Keratinocyte (primary cell): ENCODE results near the gene EXOC3. TPM values are rescaled to one million over a fixed set of nuclear protein-coding genes. Genes with fewer than 3 reads are reported as not detected.

Experiments
- DNase-seq: peaks from one replicate; pipeline ENCODE4 v3.0.0-alpha.2; 2011; ENCODE audit warnings: low read depth, missing footprints, low spot score
- FAIRE-seq: peaks from 2 replicates; lab custom pipeline; 2011; peaks lifted over from hg19 to GRCh38; lab: Jason Lieb, UNC
- H2AFZ ChIP-seq: 2 replicates; pipeline ENCODE4 v1.6.0; 2012; ENCODE audit warnings: low read length, control low read depth, inconsistent platforms; ENCODE audit not compliant: control insufficient read depth
- H3K27ac ChIP-seq: 2 replicates; pipeline ENCODE4 v1.5.1; 2011; ENCODE audit warnings: low read length; ENCODE audit not compliant: control insufficient read depth, insufficient read depth
- H3K27me3 ChIP-seq: 3 replicates; pipeline ENCODE4 v1.6.0; 2011; ENCODE audit warnings: low read length; ENCODE audit not compliant: control insufficient read depth, insufficient read depth; ENCODE audit errors: extremely low read depth
- H3K36me3 ChIP-seq, 2 experiments: 2 replicates in 1 of 2; 3 replicates in 1 of 2; pipeline ENCODE4 v1.5.1; 2011; ENCODE audit warnings: low read length in 2 of 2, mild to moderate bottlenecking in 1 of 2; ENCODE audit not compliant: control insufficient read depth in 2 of 2, insufficient read depth in 2 of 2; ENCODE audit errors: extremely low read depth in 1 of 2
- H3K4me1 ChIP-seq: 3 replicates; pipeline ENCODE4 v1.5.1; 2011; ENCODE audit warnings: low read length; ENCODE audit not compliant: control insufficient read depth, insufficient read depth; ENCODE audit errors: extremely low read depth
- H3K4me2 ChIP-seq: 3 replicates; pipeline ENCODE4 v1.6.0; 2011; ENCODE audit warnings: low read depth, low read length; ENCODE audit not compliant: control insufficient read depth, insufficient read depth; ENCODE audit errors: extremely low read depth
- H3K4me3 ChIP-seq, 3 experiments: fragments of 200-600 bp in 1 of 3; sonication (generic) in 1 of 3; 2 replicates in 2 of 3; 3 replicates in 1 of 3; pipeline ENCODE4 v1.5.1; 2011 to 2016; ENCODE audit warnings: low read length in 3 of 3, mild to moderate bottlenecking in 3 of 3, control low read depth in 2 of 3, inconsistent platforms in 1 of 3, low read depth in 1 of 3, mixed read lengths in 1 of 3, mixed run types in 1 of 3, moderate library complexity in 1 of 3; ENCODE audit not compliant: control insufficient read depth in 2 of 3, insufficient read depth in 2 of 3; ENCODE audit errors: extremely low read depth in 1 of 3
- H3K79me2 ChIP-seq: 2 replicates; pipeline ENCODE4 v1.6.0; 2012; ENCODE audit warnings: low read length; ENCODE audit not compliant: control insufficient read depth, insufficient read depth
- H3K9ac ChIP-seq: 3 replicates; pipeline ENCODE4 v1.6.0; 2011; ENCODE audit warnings: low read length; ENCODE audit not compliant: control insufficient read depth, insufficient read depth; ENCODE audit errors: extremely low read depth
- H3K9me1 ChIP-seq: 3 replicates; pipeline ENCODE4 v1.6.0; 2011; ENCODE audit warnings: low read length; ENCODE audit not compliant: control insufficient read depth, insufficient read depth; ENCODE audit errors: extremely low read depth
- H3K9me3 ChIP-seq: 2 replicates; pipeline ENCODE4 v1.5.1; 2012; ENCODE audit warnings: low read depth, low read length; ENCODE audit not compliant: control insufficient read depth
- H4K20me1 ChIP-seq: 3 replicates; pipeline ENCODE4 v1.6.0; 2011; ENCODE audit warnings: low read length; ENCODE audit not compliant: control insufficient read depth, insufficient read depth; ENCODE audit errors: extremely low read depth
- EZH2 ChIP-seq: IDR thresholded peaks from one replicate; pipeline ENCODE4 v1.6.1; 2012; ENCODE audit warnings: inconsistent platforms, mild to moderate bottlenecking, low read length, moderate library complexity
- dilution Hi-C: fragments of 300-500 bp; cut with MboI; formaldehyde crosslinking; loops from one replicate; pipeline ENCODE4 v1.7.0; 2020; ENCODE audit warnings: low sequenced_read_pairs; ENCODE audit not compliant: extremely low pct_ligation_motif_present
- polyA plus RNA-seq, 5 experiments: library from polyadenylated mRNA; depleted of rRNA in 3 of 5; stranded (reverse) in 3 of 5; stranded (forward) in 1 of 5; unstranded in 1 of 5; fragments of >200 nt; gene quantifications; 1 replicate in 1 of 5; 2 replicates in 3 of 5; 3 replicates in 1 of 5; pipeline versions ENCODE4 v1.2.1 to v1.2.3, GENCODE V29; 2011 to 2012; ENCODE audit warnings: missing spikeins in 2 of 5, low read depth in 1 of 5, low replicate concordance in 1 of 5
- TF ChIP-seq, protein P1 (sequence below), 3 experiments: IDR thresholded peaks in 1 of 3; conservative IDR thresholded peaks in 1 of 3; optimal IDR thresholded peaks in 1 of 3; 2 replicates in 2 of 3; 3 replicates in 1 of 3; pipeline versions ENCODE3 to v1.5.1; 2011; ENCODE audit warnings: low read length in 3 of 3, mild to moderate bottlenecking in 3 of 3, moderate library complexity in 2 of 3, control low read depth in 1 of 3, inconsistent platforms in 1 of 3; ENCODE audit not compliant: insufficient read depth in 2 of 3; ENCODE audit errors: extremely low read depth in 1 of 3

EXOC3 gene
- polyA plus RNA-seq, 1 donor (not counting 4 experiments of a cell fraction or from before 2014, with no cell fraction given) = 14.2 TPM

DNA sequence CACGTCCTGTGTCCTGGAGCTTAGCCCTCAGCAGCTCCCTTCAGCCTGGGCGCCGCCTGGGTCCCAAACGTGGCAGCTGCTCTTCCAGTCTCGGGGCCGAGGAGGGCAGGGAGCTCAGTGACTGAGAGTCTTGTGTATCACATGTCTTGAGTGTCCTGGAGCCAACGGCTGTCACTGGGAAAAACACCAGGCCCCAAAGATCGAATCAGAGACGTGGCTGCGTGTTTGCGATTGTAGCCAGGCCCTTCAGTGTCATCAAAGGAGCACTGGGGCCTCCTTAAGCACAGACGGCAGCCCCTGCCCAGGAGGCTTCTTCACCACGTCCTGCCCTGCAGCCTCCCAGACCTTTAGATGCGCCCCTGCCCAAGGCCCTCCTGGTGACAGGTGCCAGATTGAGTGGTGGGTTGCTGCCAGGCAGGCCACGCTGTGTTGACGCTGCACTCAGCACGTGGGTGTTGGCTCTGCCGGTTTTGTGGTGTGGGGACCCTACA, 5.7 kb upstream of the EXOC3 start:
- FAIRE-seq = no peak
- no peak for DNase-seq
- Histone ChIP-seq H4K20me1 (no peaks in the 10 kb centered on the region), H3K36me3 (no peaks in the 10 kb centered on the region), H3K9me1 (no peaks in the 10 kb centered on the region), H2AFZ (no peak overlapping the region), H3K4me2 (no peak overlapping the region), H3K27me3 (no peaks in the 10 kb centered on the region), H3K4me1 (peaks cover 3% of the 10 kb centered on the region), H3K9ac (no peak overlapping the region), H3K4me3 (no peak overlapping the region), H3K9me3 (no peaks in the 10 kb centered on the region), H3K27ac (no peak overlapping the region), H3K79me2 (peaks cover 2% of the 10 kb centered on the region)
- no peak for TF ChIP-seq EZH2
- TF ChIP-seq, protein P1, sequence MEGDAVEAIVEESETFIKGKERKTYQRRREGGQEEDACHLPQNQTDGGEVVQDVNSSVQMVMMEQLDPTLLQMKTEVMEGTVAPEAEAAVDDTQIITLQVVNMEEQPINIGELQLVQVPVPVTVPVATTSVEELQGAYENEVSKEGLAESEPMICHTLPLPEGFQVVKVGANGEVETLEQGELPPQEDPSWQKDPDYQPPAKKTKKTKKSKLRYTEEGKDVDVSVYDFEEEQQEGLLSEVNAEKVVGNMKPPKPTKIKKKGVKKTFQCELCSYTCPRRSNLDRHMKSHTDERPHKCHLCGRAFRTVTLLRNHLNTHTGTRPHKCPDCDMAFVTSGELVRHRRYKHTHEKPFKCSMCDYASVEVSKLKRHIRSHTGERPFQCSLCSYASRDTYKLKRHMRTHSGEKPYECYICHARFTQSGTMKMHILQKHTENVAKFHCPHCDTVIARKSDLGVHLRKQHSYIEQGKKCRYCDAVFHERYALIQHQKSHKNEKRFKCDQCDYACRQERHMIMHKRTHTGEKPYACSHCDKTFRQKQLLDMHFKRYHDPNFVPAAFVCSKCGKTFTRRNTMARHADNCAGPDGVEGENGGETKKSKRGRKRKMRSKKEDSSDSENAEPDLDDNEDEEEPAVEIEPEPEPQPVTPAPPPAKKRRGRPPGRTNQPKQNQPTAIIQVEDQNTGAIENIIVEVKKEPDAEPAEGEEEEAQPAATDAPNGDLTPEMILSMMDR (optimal IDR thresholded peaks at IDR 0.05 in 1 of 3, IDR thresholded peaks at IDR 0.05 in 1 of 3, conservative IDR thresholded peaks at IDR 0.05 in 1 of 3; ENCODE audit: extremely low read depth in 1 of 3, insufficient read depth in 2 of 3, low read length in 3 of 3) = no peak
- dilution Hi-C loops = no loop called here

GRCh38 chr5:438481-438981, 4.4 kb upstream of the EXOC3 start:
- Histone ChIP-seq H4K20me1 (no peaks in the 10 kb centered on the region), H3K27me3 (no peaks in the 10 kb centered on the region), H3K4me1 (peaks cover 5% of the 10 kb centered on the region), H2AFZ (no peak overlapping the region), H3K4me3 (no peak overlapping the region), H3K4me2 (no peak overlapping the region), H3K9me1 (no peaks in the 10 kb centered on the region), H3K9me3 (no peaks in the 10 kb centered on the region), H3K79me2 (peaks cover 6% of the 10 kb centered on the region), H3K27ac (no peak overlapping the region), H3K9ac (no peak overlapping the region), H3K36me3 (no peaks in the 10 kb centered on the region)
- TF ChIP-seq EZH2 = no peak
- TF ChIP-seq, protein P1 (optimal IDR thresholded peaks at IDR 0.05 in 1 of 3, IDR thresholded peaks at IDR 0.05 in 1 of 3, conservative IDR thresholded peaks at IDR 0.05 in 1 of 3; ENCODE audit: extremely low read depth in 1 of 3, insufficient read depth in 2 of 3, low read length in 3 of 3) = no peak
- dilution Hi-C loops = no loop called here
- FAIRE-seq = no peak
- no peak for DNase-seq
